Thyroid gland (tissue), 4 donors: ENCODE results near the gene LLPH.

ENCODE experiments used
- CTCF ChIP-seq, 6 experiments: fragments of 200-600 bp in 3 of 6; fragments of 450-650 bp in 3 of 6; sonication (generic) in 3 of 6; IDR thresholded peaks; one replicate each; pipeline ENCODE4 v1.5.1; 2016 to 2019; ENCODE audit warnings: antibody characterized with exemption in 6 of 6, mild to moderate bottlenecking in 2 of 6, inconsistent platforms in 1 of 6, moderate library complexity in 1 of 6
- POLR2A ChIP-seq, 2 donors: fragments of 450-650 bp; IDR thresholded peaks; one replicate each; pipeline ENCODE4 v1.6.1; 2017; ENCODE audit warnings: antibody characterized with exemption in 2 of 2, mild to moderate bottlenecking in 2 of 2, moderate library complexity in 1 of 2

DNA sequence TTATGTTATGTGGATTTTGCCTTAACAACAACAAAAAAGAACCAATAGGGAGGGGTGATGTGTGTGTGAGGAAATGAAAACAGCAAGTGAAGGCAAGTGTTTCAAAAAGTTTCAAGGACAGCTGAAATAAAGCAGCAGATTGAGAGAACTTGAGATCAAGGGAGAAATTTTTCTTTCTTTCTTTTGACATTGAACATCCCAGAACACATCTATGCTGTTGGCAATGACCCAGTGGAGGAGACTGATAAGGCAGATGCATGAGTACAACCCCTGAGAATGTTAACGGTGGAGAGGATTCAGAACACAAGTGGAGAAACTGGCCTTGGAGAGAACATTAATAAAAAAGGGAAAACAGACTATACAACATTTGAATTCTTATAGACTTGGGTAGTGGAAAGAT, 2.9 kb downstream of the LLPH start:
- no peak for TF ChIP-seq CTCF (IDR thresholded peaks at IDR 0.05)
- no peak for TF ChIP-seq POLR2A (IDR thresholded peaks at IDR 0.05)
